BLaER1 treated with 17β-estradiol and CSF1 and Interleukin-3, amounts not matched to agents 10 nM and 100 nM (cell line): Measurements from ENCODE around the gene REEP3.

Experiments
- H3K27ac ChIP-seq, 11 experiments: shearing (Covaris generic); formaldehyde crosslinking; 2 replicates each; pipeline ENCODE4 v1.8.1; 2022
- H3K27me3 ChIP-seq, 11 experiments: shearing (Covaris generic); formaldehyde crosslinking; 2 replicates each; pipeline ENCODE4 v1.8.1; 2022
- H3K36me3 ChIP-seq, 11 experiments: shearing (Covaris generic); formaldehyde crosslinking; 2 replicates each; pipeline ENCODE4 v1.8.1; 2022
- H3K4me1 ChIP-seq, 10 experiments: shearing (Covaris generic); formaldehyde crosslinking; 2 replicates each; pipeline ENCODE4 v1.8.1; 2022
- H3K4me2 ChIP-seq, 11 experiments: shearing (Covaris generic); formaldehyde crosslinking; 2 replicates each; pipeline ENCODE4 v1.8.1; 2022
- H3K4me3 ChIP-seq, 10 experiments: shearing (Covaris generic); formaldehyde crosslinking; 2 replicates each; pipeline ENCODE4 v1.8.1; 2022
- H3K9ac ChIP-seq, 11 experiments: shearing (Covaris generic); formaldehyde crosslinking; 2 replicates each; pipeline ENCODE4 v1.8.1; 2022
- H3K9me3 ChIP-seq, 11 experiments: shearing (Covaris generic); formaldehyde crosslinking; replicated peaks in 1 of 11; 2 replicates each; pipeline ENCODE4 v1.8.1; 2022
- H4K20me1 ChIP-seq, 11 experiments: shearing (Covaris generic); formaldehyde crosslinking; 2 replicates each; pipeline ENCODE4 v1.8.1; 2022
- Cebpa-rat ChIP-seq, 11 experiments: shearing (Covaris generic); IDR thresholded peaks; 2 replicates each; pipeline ENCODE4 v1.8.1; 2022

The REEP3 gene

GRCh38 chr10:63520500-63521415, at the start of gene REEP3:
Gene REEP3 (plus strand): TSS chr10:63521401. CDS start chr10:63521546, 145 bp downstream.
- H3K36me3 ChIP-seq, result peaks cover 0 to 15% (median 4%) of the 10 kb centered on the region in 11 experiments; a peak in 6 of 22 replicates
- TF ChIP-seq Cebpa-rat (IDR thresholded peaks at IDR 0.05), result peak in 2 of 11 experiments; percentile 37 to 68; a peak in 2 of 22 replicates
- peak within 1 kb of the TSS; percentile 92 to 99 (median 98) for H3K9ac ChIP-seq
- H3K27me3 ChIP-seq, result no peaks in the 10 kb centered on the region
- peaks cover 26 to 90% (median 62%) of the 10 kb centered on the region in 11 experiments; a peak in 21 of 22 replicates for H4K20me1 ChIP-seq
- H3K4me3 ChIP-seq, result peak within 1 kb of the TSS; percentile 68 to 88 (median 80)
- peak within 1 kb of the TSS; percentile 92 to 99 (median 98) for H3K27ac ChIP-seq
- H3K4me2 ChIP-seq, result peak within 1 kb of the TSS; percentile 81 to 97 (median 89)
- H3K4me1 ChIP-seq, result peaks cover 42 to 68% (median 59%) of the 10 kb centered on the region in 10 experiments
- no peaks in the 10 kb centered on the region for H3K9me3 ChIP-seq

GRCh38 chr10:63474488-63474887, 46.7 kb upstream of the REEP3 start:
- no peak overlapping the region for H3K27ac ChIP-seq

GRCh38 chr10:63477927-63478326, 43.3 kb upstream of the REEP3 start:
- Histone ChIP-seq H3K27me3 (no peaks in the 10 kb centered on the region), H3K9me3 (peaks cover 0 to 9% (median 7%) of the 10 kb centered on the region in 11 experiments; a peak in 15 of 22 replicates), H3K27ac (no peak overlapping the region), H4K20me1 (peaks cover 27 to 94% (median 65%) of the 10 kb centered on the region in 11 experiments; a peak in 20 of 22 replicates), H3K9ac (no peak overlapping the region), H3K4me1 (peaks cover 0 to 20% (median 0%) of the 10 kb centered on the region in 10 experiments; a peak in 4 of 20 replicates), H3K36me3 (peaks cover 0 to 24% (median 7%) of the 10 kb centered on the region in 11 experiments; a peak in 17 of 22 replicates), H3K4me2 (no peak overlapping the region), H3K4me3 (no peak overlapping the region)
- no peak for TF ChIP-seq Cebpa-rat (IDR thresholded peaks at IDR 0.05)

More at GRCh38 chr10:63474488-63474887, 46.7 kb upstream of the REEP3 start:
- peaks cover 0 to 11% (median 2%) of the 10 kb centered on the region in 11 experiments; a peak in 15 of 22 replicates for H3K27me3 ChIP-seq
- peaks cover 0 to 15% (median 0%) of the 10 kb centered on the region in 10 experiments; a peak in 5 of 20 replicates for H3K4me1 ChIP-seq
- H3K9me3 ChIP-seq, result peaks cover 0 to 9% (median 7%) of the 10 kb centered on the region in 11 experiments; a peak in 15 of 22 replicates
- H3K4me2 ChIP-seq, result no peak overlapping the region
- no peak overlapping the region for H3K9ac ChIP-seq
- peaks cover 0 to 24% (median 7%) of the 10 kb centered on the region in 11 experiments; a peak in 15 of 22 replicates for H3K36me3 ChIP-seq
- H4K20me1 ChIP-seq, result peaks cover 53 to 99% (median 84%) of the 10 kb centered on the region in 11 experiments; a peak in 21 of 22 replicates
- no peak overlapping the region for H3K4me3 ChIP-seq
- TF ChIP-seq Cebpa-rat (IDR thresholded peaks at IDR 0.05), result peak in 9 of 11 experiments; percentile 13 to 89 (median 58); a peak in 12 of 22 replicates

- H3K4me1 ChIP-seq, result peaks cover 0 to 20% (median 0%) of the 10 kb centered on the region in 10 experiments; a peak in 4 of 20 replicates
- no peaks in the 10 kb centered on the region for H3K27me3 ChIP-seq
- no peak overlapping the region for H3K9ac ChIP-seq
- TF ChIP-seq Cebpa-rat (IDR thresholded peaks at IDR 0.05), result no peak
- H3K36me3 ChIP-seq, result peaks cover 0 to 24% (median 7%) of the 10 kb centered on the region in 11 experiments; a peak in 17 of 22 replicates
- peaks cover 0 to 9% (median 7%) of the 10 kb centered on the region in 11 experiments; a peak in 15 of 22 replicates for H3K9me3 ChIP-seq
- no peak overlapping the region for H3K4me2 ChIP-seq
- H3K27ac ChIP-seq, result no peak overlapping the region
- no peak overlapping the region for H3K4me3 ChIP-seq
- peaks cover 22 to 94% (median 65%) of the 10 kb centered on the region in 11 experiments; a peak in 19 of 22 replicates for H4K20me1 ChIP-seq
Observed at GRCh38 chr10:63478564-63478963, 42.6 kb upstream of the REEP3 start.

- Histone ChIP-seq H3K4me2 (no peak overlapping the region), H3K9ac (no peak overlapping the region), H3K27me3 (no peaks in the 10 kb centered on the region), H3K36me3 (peaks cover 0 to 17% (median 7%) of the 10 kb centered on the region in 11 experiments; a peak in 16 of 22 replicates), H3K27ac (no peak overlapping the region), H3K9me3 (peaks cover 0 to 9% (median 7%) of the 10 kb centered on the region in 11 experiments; a peak in 15 of 22 replicates), H4K20me1 (peaks cover 16 to 94% (median 61%) of the 10 kb centered on the region in 11 experiments; a peak in 20 of 22 replicates), H3K4me3 (no peak overlapping the region), H3K4me1 (peaks cover 0 to 20% (median 0%) of the 10 kb centered on the region in 10 experiments; a peak in 4 of 20 replicates)
- no peak for TF ChIP-seq Cebpa-rat (IDR thresholded peaks at IDR 0.05)
Observed at GRCh38 chr10:63480237-63480636, 41.0 kb upstream of the REEP3 start.

GRCh38 chr10:63481815-63482421, 39.3 kb upstream of the REEP3 start:
- peaks cover 0 to under 1% (median 0%) of the 10 kb centered on the region in 11 experiments; a peak in 1 of 22 replicates for H3K9me3 ChIP-seq
- peaks cover 29 to 95% (median 67%) of the 10 kb centered on the region in 11 experiments; a peak in 20 of 22 replicates for H4K20me1 ChIP-seq
- H3K4me2 ChIP-seq, result peak overlapping the region in 1 of 11 experiments; percentile 42; a peak in 1 of 22 replicates
- no peak overlapping the region for H3K27ac ChIP-seq
- H3K36me3 ChIP-seq, result peaks cover 0 to 9% (median 0%) of the 10 kb centered on the region in 11 experiments; a peak in 7 of 22 replicates
- no peak overlapping the region for H3K4me3 ChIP-seq
- no peaks in the 10 kb centered on the region for H3K27me3 ChIP-seq
- TF ChIP-seq Cebpa-rat (IDR thresholded peaks at IDR 0.05), result no peak
- no peak overlapping the region for H3K9ac ChIP-seq
- H3K4me1 ChIP-seq, result peaks cover 0 to 13% (median 2%) of the 10 kb centered on the region in 10 experiments; a peak in 4 of 20 replicates

GRCh38 chr10:63483983-63484382, 37.2 kb upstream of the REEP3 start:
- no peak overlapping the region for H3K27ac ChIP-seq

GRCh38 chr10:63487990-63488389, 33.2 kb upstream of the REEP3 start:
- Histone ChIP-seq H3K27me3 (no peaks in the 10 kb centered on the region), H3K27ac (no peak overlapping the region), H4K20me1 (peaks cover 18 to 85% (median 51%) of the 10 kb centered on the region in 11 experiments; a peak in 20 of 22 replicates), H3K9me3 (peaks cover 14 to 21% (median 16%) of the 10 kb centered on the region in 11 experiments; a peak in 20 of 22 replicates), H3K4me2 (no peak overlapping the region), H3K4me3 (no peak overlapping the region), H3K36me3 (peaks cover 0 to 22% (median 16%) of the 10 kb centered on the region in 11 experiments; a peak in 11 of 22 replicates), H3K9ac (no peak overlapping the region), H3K4me1 (peaks cover 10 to 29% (median 16%) of the 10 kb centered on the region in 10 experiments; a peak in 19 of 20 replicates)
- TF ChIP-seq Cebpa-rat (IDR thresholded peaks at IDR 0.05), result no peak

More at GRCh38 chr10:63483983-63484382, 37.2 kb upstream of the REEP3 start:
- no peak overlapping the region for H3K9ac ChIP-seq
- no peak for TF ChIP-seq Cebpa-rat (IDR thresholded peaks at IDR 0.05)
- no peak overlapping the region for H3K4me3 ChIP-seq
- H4K20me1 ChIP-seq, result peaks cover 24 to 95% (median 74%) of the 10 kb centered on the region in 11 experiments; a peak in 21 of 22 replicates
- no peaks in the 10 kb centered on the region for H3K9me3 ChIP-seq
- H3K36me3 ChIP-seq, result peaks cover 0 to 9% (median 0%) of the 10 kb centered on the region in 11 experiments; a peak in 4 of 22 replicates
- H3K4me1 ChIP-seq, result peaks cover 0 to 13% (median 4%) of the 10 kb centered on the region in 10 experiments; a peak in 4 of 20 replicates
- no peak overlapping the region for H3K4me2 ChIP-seq
- H3K27me3 ChIP-seq, result no peaks in the 10 kb centered on the region
